GM23338 (cell line): Measurements from ENCODE around the gene ZSCAN21. TPM values are rescaled to one million over a fixed set of nuclear protein-coding genes. Genes with fewer than 3 reads are reported as not detected.

Experiments used
- ATAC-seq: fragments of 200-7000 bp; cut with Tn5 transposase; 3 replicates; pipeline ENCODE4 v1.9.1; 2020
- DNase-seq: peaks from one replicate; pipeline ENCODE4 v3.0.0-alpha.2; 2015; ENCODE audit warnings: low spot score
- H2AFZ ChIP-seq: fragments of 200-600 bp; sonication (generic); 2 replicates; pipeline ENCODE4 v1.8.0; 2016; ENCODE audit warnings: antibody characterized with exemption, mild to moderate bottlenecking, moderate library complexity
- H3F3A ChIP-seq: fragments of 200-600 bp; sonication (generic); replicated peaks from 2 replicates; pipeline ENCODE4 v1.8.0; 2017; ENCODE audit warnings: antibody characterized with exemption, mixed run types, low read depth
- H3K27ac ChIP-seq: fragments of 200-600 bp; sonication (generic); 2 replicates; pipeline ENCODE4 v1.6.1; 2016; ENCODE audit warnings: low read depth
- H3K27me3 ChIP-seq: fragments of 200-600 bp; sonication (generic); 2 replicates; pipeline ENCODE4 v1.8.0; 2016; ENCODE audit warnings: mild to moderate bottlenecking, mixed run types, moderate library complexity; ENCODE audit not compliant: insufficient read depth
- H3K36me3 ChIP-seq: fragments of 200-600 bp; sonication (generic); 2 replicates; pipeline ENCODE4 v1.8.0; 2016; ENCODE audit warnings: mild to moderate bottlenecking; ENCODE audit not compliant: insufficient read depth
- H3K4me1 ChIP-seq: fragments of 200-600 bp; sonication (generic); 2 replicates; pipeline ENCODE4 v1.8.0; 2016; ENCODE audit warnings: mild to moderate bottlenecking, moderate library complexity; ENCODE audit not compliant: insufficient read depth
- H3K4me2 ChIP-seq: fragments of 200-600 bp; sonication (generic); 2 replicates; pipeline ENCODE4 v1.7.1; 2017; ENCODE audit warnings: mixed run types
- H3K4me3 ChIP-seq: fragments of 200-600 bp; sonication (generic); 2 replicates; pipeline ENCODE4 v1.6.1; 2016; ENCODE audit warnings: mixed run types
- H3K79me2 ChIP-seq: fragments of 200-600 bp; sonication (generic); replicated peaks from 2 replicates; pipeline ENCODE4 v1.8.0; 2017; ENCODE audit warnings: mild to moderate bottlenecking; ENCODE audit not compliant: insufficient read depth
- H3K9me2 ChIP-seq: fragments of 200-600 bp; sonication (generic); 2 replicates; pipeline ENCODE4 v1.8.0; 2017; ENCODE audit not compliant: insufficient read depth
- H4K20me1 ChIP-seq: fragments of 200-600 bp; sonication (generic); replicated peaks from 2 replicates; pipeline ENCODE4 v1.8.0; 2017; ENCODE audit warnings: mild to moderate bottlenecking; ENCODE audit not compliant: insufficient read depth
- H3K27ac Mint-ChIP-seq: 2 replicates; pipeline ENCODE4 v1.8.0; 2020; ENCODE audit warnings: inconsistent platforms, mild to moderate bottlenecking, moderate library complexity, mixed read lengths
- H3K27me3 Mint-ChIP-seq: 3 replicates; pipeline ENCODE4 v1.8.0; 2022; ENCODE audit warnings: low read depth, mild to moderate bottlenecking, moderate library complexity, mixed read lengths, inconsistent platforms; ENCODE audit not compliant: insufficient read depth, poor library complexity
- H3K36me3 Mint-ChIP-seq: 3 replicates; pipeline ENCODE4 v1.8.0; 2021; ENCODE audit warnings: low read depth, mild to moderate bottlenecking, inconsistent platforms, moderate library complexity, mixed read lengths
- H3K4me1 Mint-ChIP-seq: 3 replicates; pipeline ENCODE4 v1.8.0; 2020; ENCODE audit warnings: mild to moderate bottlenecking, inconsistent platforms, mixed read lengths
- H3K4me3 Mint-ChIP-seq: 3 replicates; pipeline ENCODE4 v1.8.0; 2021; ENCODE audit warnings: moderate library complexity, mild to moderate bottlenecking, inconsistent platforms, mixed read lengths
- H3K9me3 Mint-ChIP-seq: 3 replicates; pipeline ENCODE4 v1.8.0; 2020; ENCODE audit warnings: moderate library complexity, mild to moderate bottlenecking, inconsistent platforms, mixed read lengths
- CREB1 ChIP-seq: fragments of 250-450 bp; sonication (Bioruptor Pico); IDR thresholded peaks from 2 replicates; pipeline ENCODE4 v1.5.0; 2020; ENCODE audit warnings: low read depth, mild to moderate bottlenecking, moderate library complexity
- CTCF ChIP-seq, 2 experiments: fragments of 200-600 bp in 1 of 2; sonication (generic) in 1 of 2; conservative IDR thresholded peaks; 2 replicates each; pipeline versions ENCODE4 v1.5.1 to v1.6.1; 2016 to 2017; ENCODE audit warnings: antibody characterized with exemption in 2 of 2, low read depth in 2 of 2, mild to moderate bottlenecking in 2 of 2, moderate library complexity in 1 of 2
- ETS1 ChIP-seq: IDR thresholded peaks from 2 replicates; pipeline ENCODE4 v1.6.1; 2016; ENCODE audit warnings: antibody characterized with exemption
- EZH2 ChIP-seq: fragments of 200-600 bp; sonication (generic); IDR thresholded peaks from one replicate; pipeline ENCODE4 v1.8.0; 2017; ENCODE audit warnings: antibody characterized with exemption, mild to moderate bottlenecking, low read depth; ENCODE audit not compliant: unreplicated experiment
- EZH2phosphoT487 ChIP-seq: fragments of 200-600 bp; sonication (generic); IDR thresholded peaks from one replicate; pipeline ENCODE4 v1.8.1; 2018; ENCODE audit warnings: antibody characterized with exemption; ENCODE audit not compliant: unreplicated experiment
- JUNB ChIP-seq: IDR thresholded peaks from one replicate; pipeline ENCODE4 v1.6.1; 2016; ENCODE audit warnings: antibody characterized with exemption; ENCODE audit not compliant: unreplicated experiment
- NANOG ChIP-seq: IDR thresholded peaks from 2 replicates; pipeline ENCODE4 v1.6.1; 2016; ENCODE audit warnings: antibody characterized with exemption, borderline replicate concordance
- POLR2AphosphoS5 ChIP-seq: IDR thresholded peaks from 2 replicates; pipeline ENCODE4 v1.6.1; 2016; ENCODE audit warnings: antibody characterized with exemption, low read depth
- REST ChIP-seq: IDR thresholded peaks from one replicate; pipeline ENCODE4 v1.6.1; 2018; ENCODE audit warnings: antibody characterized with exemption; ENCODE audit not compliant: unreplicated experiment
- STAT1 ChIP-seq: IDR thresholded peaks from one replicate; pipeline ENCODE4 v1.6.1; 2016; ENCODE audit warnings: antibody characterized with exemption; ENCODE audit not compliant: unreplicated experiment
- ZNF114 ChIP-seq: fragments of 250-450 bp; sonication (Bioruptor Pico); IDR thresholded peaks from 2 replicates; pipeline ENCODE4 v1.5.0; 2020; ENCODE audit warnings: mild to moderate bottlenecking, moderate library complexity
- ZNF331 ChIP-seq: fragments of 250-450 bp; sonication (Bioruptor Pico); IDR thresholded peaks from 2 replicates; pipeline ENCODE4 v1.5.0; 2020; ENCODE audit warnings: low read depth, mild to moderate bottlenecking, moderate library complexity
- polyA plus RNA-seq: library from polyadenylated mRNA; unstranded; fragments of >200 nt; fragmentation: Nextera tagmentation; extraction: Ambion mirVana; gene quantifications from 2 replicates; pipeline ENCODE4 v1.2.1, GENCODE V29; 2016
- total RNA-seq: library from RNA; depleted of rRNA; stranded (reverse); fragments of >200 nt; shearing (Covaris generic); gene quantifications from 2 replicates; pipeline ENCODE4 v1.2.3, GENCODE V29; 2014

ZSCAN21 gene
- total and polyA plus RNA-seq, 2 experiments from 2014 or later: 15.7 to 21.8 TPM

GRCh38 chr7:100040575-100040974 lies 9.0 kb upstream of the ZSCAN21 start:
- H2AFZ ChIP-seq: no peak overlapping the region
- Mint-ChIP-seq H3K27me3 (peaks cover 3% of the 10 kb centered on the region), H3K27ac (no peak overlapping the region), H3K4me3 (no peak overlapping the region), H3K9me3 (peaks cover 14% of the 10 kb centered on the region), H3K36me3 (peaks cover 33% of the 10 kb centered on the region), H3K4me1 (peaks cover 2% of the 10 kb centered on the region; the same call in 2 of the 3 replicates)
- H3K36me3 ChIP-seq: peaks cover under 1% of the 10 kb centered on the region; the same call in 1 of the 2 replicates
- ATAC-seq (no peak), DNase-seq (no peak)
- no peaks in the 10 kb centered on the region for H3K9me2 ChIP-seq
- no peaks in the 10 kb centered on the region for H4K20me1 ChIP-seq
- TF ChIP-seq CREB1 (CRISPR knock-in tag) (no peak), EZH2 (no peak), ZNF331 (CRISPR knock-in tag) (no peak), EZH2phosphoT487 (no peak), NANOG (no peak), STAT1 (no peak), JUNB (no peak), POLR2AphosphoS5 (no peak), ZNF114 (CRISPR knock-in tag) (no peak), ETS1 (no peak), REST (no peak)
- no peaks in the 10 kb centered on the region for H3K27me3 ChIP-seq
- no peak overlapping the region for H3K27ac ChIP-seq
- no peaks in the 10 kb centered on the region for H3K79me2 ChIP-seq
- H3F3A ChIP-seq: no peaks in the 10 kb centered on the region; the same call in 1 of the 2 replicates
- no peak overlapping the region for H3K4me3 ChIP-seq
- no peak overlapping the region for H3K4me2 ChIP-seq
- H3K4me1 ChIP-seq: no peaks in the 10 kb centered on the region

- Histone ChIP-seq H3K36me3 (no peaks in the 10 kb centered on the region), H4K20me1 (no peaks in the 10 kb centered on the region), H2AFZ (no peak overlapping the region), H3F3A (0 out of 2 replicates have a peak, but pooled peaks cover 8% of the 10 kb centered on the region), H3K27me3 (no peaks in the 10 kb centered on the region), H3K4me3 (no peak overlapping the region), H3K9me2 (peaks cover 10% of the 10 kb centered on the region), H3K79me2 (no peaks in the 10 kb centered on the region), H3K27ac (no peak overlapping the region), H3K4me2 (no peak overlapping the region), H3K4me1 (peaks cover 2% of the 10 kb centered on the region; the same call in 1 of the 2 replicates)
- Mint-ChIP-seq H3K27me3 (peaks cover 2% of the 10 kb centered on the region), H3K9me3 (peaks cover 14% of the 10 kb centered on the region), H3K36me3 (peaks cover 10% of the 10 kb centered on the region; the same call in 2 of the 3 replicates), H3K4me3 (no peak overlapping the region), H3K27ac (no peak overlapping the region), H3K4me1 (peaks cover 2% of the 10 kb centered on the region; the same call in 2 of the 3 replicates)
- DNase-seq (no peak), ATAC-seq (no peak)
- TF ChIP-seq NANOG (no peak), CTCF (conservative IDR thresholded peaks at IDR 0.05; ENCODE audit: low read depth in 2 of 2) (peak; percentile 18 to 48; a peak in 2 of 4 replicates)
Measured at GRCh38 chr7:100044718-100045117, 4.9 kb upstream of the ZSCAN21 start.
